IMR-90 (cell line): ENCODE measurements around the gene NALCN. TPM values are rescaled to one million over a fixed set of nuclear protein-coding genes. Genes with fewer than 3 reads are reported as not detected.

Experiments
- ATAC-seq: fragments of 200-7000 bp; cut with Tn5 transposase; 2 replicates; pipeline ENCODE4 v1.9.1; 2020; ENCODE audit warnings: low read depth, mild to moderate bottlenecking, moderate library complexity
- BruUV-seq: library from RNA; stranded (reverse); fragments of 400-500 nt; replicated peaks from 2 replicates; lab custom pipeline; 2021; lab: Mats Ljungman, UMichigan
- CTCF ChIA-PET: fragments of 300-600 bp; formaldehyde crosslinking; extraction: SDS; loops from one replicate; lab custom pipeline; 2021; ENCODE audit warnings: antibody characterized with exemption; lab: Yijun Ruan, JAX
- POLR2A ChIA-PET: fragments of 300-600 bp; sonication (Branson Sonifier 250); formaldehyde crosslinking; loops from one replicate; lab custom pipeline; 2022; ENCODE audit warnings: antibody characterized with exemption; ENCODE audit not compliant: unreplicated experiment; lab: Charles Lee
- DNase-seq: peaks from one replicate; pipeline ENCODE4 v3.0.0; 2013
- H2AFZ ChIP-seq: replicated peaks from 2 replicates; pipeline ENCODE3; 2013; ENCODE audit warnings: low read length, mild to moderate bottlenecking; ENCODE audit not compliant: poor library complexity
- H2AK5ac ChIP-seq: 2 replicates; pipeline ENCODE4 v1.6.1; 2013; ENCODE audit warnings: low read depth, low read length, inconsistent platforms
- H2AK9ac ChIP-seq: replicated peaks from 2 replicates; pipeline ENCODE3; 2013; ENCODE audit warnings: mild to moderate bottlenecking, low read depth, low read length, moderate library complexity; ENCODE audit not compliant: poor library complexity
- H2BK120ac ChIP-seq: 2 replicates; pipeline ENCODE4 v1.6.1; 2013; ENCODE audit warnings: low read depth, low read length, inconsistent platforms
- H2BK15ac ChIP-seq: 3 replicates; pipeline ENCODE4 v1.6.1; 2013; ENCODE audit warnings: low read depth, low read length, inconsistent platforms
- H2BK20ac ChIP-seq: 2 replicates; pipeline ENCODE4 v1.6.1; 2013; ENCODE audit warnings: low read depth, mild to moderate bottlenecking, inconsistent platforms, low read length, moderate library complexity
- H2BK5ac ChIP-seq: 2 replicates; pipeline ENCODE4 v1.6.1; 2013; ENCODE audit warnings: mild to moderate bottlenecking, low read depth, low read length, inconsistent platforms; ENCODE audit not compliant: poor library complexity, severe bottlenecking
- H3K14ac ChIP-seq: replicated peaks from 2 replicates; pipeline ENCODE4 v1.6.1; 2013; ENCODE audit warnings: low read depth, low read length, inconsistent platforms
- H3K18ac ChIP-seq: 2 replicates; pipeline ENCODE4 v1.6.1; 2013; ENCODE audit warnings: low read depth, low read length, control low read depth
- H3K23ac ChIP-seq: 2 replicates; pipeline ENCODE4 v1.6.1; 2013; ENCODE audit warnings: low read depth, low read length, inconsistent platforms
- H3K27ac ChIP-seq: 2 replicates; pipeline ENCODE4 v1.5.1; 2013; ENCODE audit warnings: mild to moderate bottlenecking, control low read depth, low read length; ENCODE audit not compliant: insufficient read depth
- H3K27me3 ChIP-seq: 2 replicates; pipeline ENCODE4 v1.6.1; 2013; ENCODE audit warnings: low read length; ENCODE audit not compliant: control insufficient read depth, insufficient read depth
- H3K36me3 ChIP-seq: 2 replicates; pipeline ENCODE4 v1.6.1; 2013; ENCODE audit warnings: low read length, mixed read lengths; ENCODE audit not compliant: control insufficient read depth, insufficient read depth
- H3K4ac ChIP-seq: 2 replicates; pipeline ENCODE4 v1.6.1; 2013; ENCODE audit warnings: low read depth, low read length, inconsistent platforms
- H3K4me1 ChIP-seq: 2 replicates; pipeline ENCODE4 v1.6.1; 2013; ENCODE audit warnings: low read length, mixed read lengths; ENCODE audit not compliant: control insufficient read depth, insufficient read depth
- H3K4me2 ChIP-seq: 2 replicates; pipeline ENCODE4 v1.6.1; 2013; ENCODE audit warnings: low read depth, mild to moderate bottlenecking, control low read depth, low read length, moderate library complexity
- H3K4me3 ChIP-seq: 2 replicates; pipeline ENCODE4 v1.5.1; 2013; ENCODE audit warnings: low read depth, mild to moderate bottlenecking, control low read depth, low read length, moderate library complexity; ENCODE audit not compliant: insufficient read depth
- H3K56ac ChIP-seq: 2 replicates; pipeline ENCODE4 v1.6.1; 2013; ENCODE audit warnings: low read length, inconsistent platforms; ENCODE audit not compliant: insufficient read depth; ENCODE audit errors: extremely low read depth
- H3K79me1 ChIP-seq, 2 experiments: 2 replicates each; pipeline ENCODE4 v1.6.1; 2013; ENCODE audit warnings: low read length in 2 of 2, inconsistent platforms in 1 of 2, low read depth in 1 of 2
- H3K9ac ChIP-seq: 2 replicates; pipeline ENCODE4 v1.6.1; 2013; ENCODE audit warnings: low read depth, low read length, control low read depth
- H3K9me1 ChIP-seq: 2 replicates; pipeline ENCODE4 v1.6.1; 2013; ENCODE audit warnings: low read length, inconsistent platforms; ENCODE audit not compliant: insufficient read depth
- H3K9me3 ChIP-seq: 2 replicates; pipeline ENCODE4 v1.6.1; 2013; ENCODE audit warnings: low read length; ENCODE audit not compliant: control insufficient read depth, insufficient read depth
- H4K20me1 ChIP-seq: 2 replicates; pipeline ENCODE4 v1.6.1; 2013; ENCODE audit warnings: low read length, inconsistent platforms; ENCODE audit not compliant: insufficient read depth
- H4K5ac ChIP-seq: 2 replicates; pipeline ENCODE4 v1.6.1; 2013; ENCODE audit warnings: mild to moderate bottlenecking, low read depth, low read length, control low read depth
- H4K8ac ChIP-seq, 2 experiments: 2 replicates each; pipeline ENCODE4 v1.6.1; 2013; ENCODE audit warnings: low read depth in 2 of 2, low read length in 2 of 2, control low read depth in 1 of 2, inconsistent platforms in 1 of 2
- H4K91ac ChIP-seq: 2 replicates; pipeline ENCODE4 v1.6.1; 2013; ENCODE audit warnings: low read depth, low read length, inconsistent platforms; ENCODE audit not compliant: insufficient read depth
- CEBPB ChIP-seq: IDR thresholded peaks from 2 replicates; pipeline ENCODE4 v1.6.1; 2012; ENCODE audit warnings: low read depth, low read length, improper control_type of control experiment
- CTCF ChIP-seq: conservative IDR thresholded peaks from 2 replicates; pipeline ENCODE4 v1.5.1; 2012; ENCODE audit warnings: mild to moderate bottlenecking, low read depth, low read length, improper control_type of control experiment
- MAZ ChIP-seq: IDR thresholded peaks from 2 replicates; pipeline ENCODE4 v1.6.1; 2012; ENCODE audit warnings: low read depth, mild to moderate bottlenecking, low read length, improper control_type of control experiment, moderate library complexity, borderline replicate concordance
- RAD21 ChIP-seq: IDR thresholded peaks from 2 replicates; pipeline ENCODE4 v1.6.1; 2012; ENCODE audit warnings: low read length, improper control_type of control experiment
- SMC3 ChIP-seq: fragments of 150-350 bp; IDR thresholded peaks from 2 replicates; pipeline ENCODE4 v1.6.1; 2016; ENCODE audit warnings: low read depth, mild to moderate bottlenecking, antibody characterized with exemption, low read length, moderate library complexity
- USF2 ChIP-seq: fragments of 150-350 bp; IDR thresholded peaks from 2 replicates; pipeline ENCODE4 v1.6.1; 2017; ENCODE audit warnings: mild to moderate bottlenecking, antibody characterized with exemption, low read length, low read depth
- WGBS, 2 experiments: methylation state at CpG; one replicate each; pipeline versions ENCODE4 v1.1.5 to v1.1.7; 2013; ENCODE audit warnings: missing lambda C conversion rate in 2 of 2; ENCODE audit not compliant: insufficient read length in 1 of 2; ENCODE audit errors: extremely low coverage in 2 of 2; 5-methylcytosine and 5-hydroxymethylcytosine counted together
- dilution Hi-C: fragments of 300-500 bp; cut with HindIII; formaldehyde crosslinking; loops from one replicate; pipeline ENCODE4 v1.14.3; 2018; ENCODE audit warnings: low sequenced_read_pairs; ENCODE audit not compliant: unreplicated experiment
- in situ Hi-C: fragments of 300-500 bp; cut with MboI; formaldehyde crosslinking; loops from 3 replicates; pipeline ENCODE4 v1.14.3; 2019; ENCODE audit warnings: low sequenced_read_pairs, inconsistent platforms, mixed read lengths
- intact Hi-C: fragments of 100-400 bp; cut with micrococcal nuclease; formaldehyde crosslinking; loops from 2 replicates; pipeline ENCODE4 v1.10.0; 2022
- polyA plus RNA-seq, 3 experiments: library from polyadenylated mRNA; depleted of rRNA; stranded (reverse); fragments of >200 nt; gene quantifications; 2 replicates each; pipeline ENCODE4 v1.2.3, GENCODE V29; 2012; ENCODE audit warnings: low replicate concordance in 1 of 3
- total RNA-seq: library from RNA; depleted of rRNA; stranded (reverse); fragments of >200 nt; gene quantifications from 2 replicates; pipeline ENCODE4 v1.2.3, GENCODE V29; 2012

The NALCN gene
- total and polyA plus RNA-seq, 2 of the 4 experiments (the other 2 are of a cell fraction) = 2.9 to 4.8 TPM

- H3K4ac ChIP-seq = no peak overlapping the region
- in situ Hi-C loops (loop anchor here (5.0 to 25.0 kb wide), 5 partner anchors 322 to 1412 kb away; no protein-coding TSS in a partner anchor), intact Hi-C loops (loop anchor here (1.0 to 10.0 kb wide), 5 partner anchors 157 to 1305 kb away; partner anchors contain the start of gene NALCN), dilution Hi-C loops (no loop called here)
- H3K56ac ChIP-seq = no peak overlapping the region
- H2BK120ac ChIP-seq = peak overlapping the region; percentile 12; the same call in 1 of the 2 replicates
- no peak overlapping the region for H4K8ac ChIP-seq
- H3K4me2 ChIP-seq = peak overlapping the region; percentile 17; the same call in 1 of the 2 replicates
- H3K4me3 ChIP-seq = no peak overlapping the region
- no peak overlapping the region for H2BK5ac ChIP-seq
- no peaks in the 10 kb centered on the region for H3K9me1 ChIP-seq
- BruUV-seq = no TSS peak
- no peaks in the 10 kb centered on the region for H3K36me3 ChIP-seq
- H2AFZ ChIP-seq = peak overlapping the region; percentile 35
- H3K79me1 ChIP-seq = no peaks in the 10 kb centered on the region
- H2AK5ac ChIP-seq = no peak overlapping the region
- ChIA-PET CTCF (interaction anchor here (0.8 to 1.8 kb wide), 3 partner anchors 15 to 608 kb away, joined by 3 to 6 read pairs (median 4); partner anchors contain the start of gene ITGBL1), POLR2A (no interaction called here)
- H3K23ac ChIP-seq = no peak overlapping the region
- ATAC-seq (peak; percentile 77), DNase-seq (peak; percentile 66)
- H3K18ac ChIP-seq = no peak overlapping the region
- TF ChIP-seq SMC3 = peak; percentile 64
- TF ChIP-seq MAZ = peak; percentile 47; the same call in 1 of the 2 replicates
- TF ChIP-seq RAD21 = peak; percentile 64
- peak; percentile 55 for TF ChIP-seq CTCF
- TF ChIP-seq CEBPB = peak; percentile 71
- no peak for TF ChIP-seq USF2
- H3K4me1 ChIP-seq = peaks cover 5% of the 10 kb centered on the region
- H3K27ac ChIP-seq = no peak overlapping the region
- H2AK9ac ChIP-seq = no peak overlapping the region
- H2BK15ac ChIP-seq = no peak overlapping the region
- no peaks in the 10 kb centered on the region for H3K27me3 ChIP-seq
- no peak overlapping the region for H3K9ac ChIP-seq
- no peak overlapping the region for H4K5ac ChIP-seq
- H2BK20ac ChIP-seq = peak overlapping the region; percentile 6; the same call in 1 of the 2 replicates
- no peak overlapping the region for H3K14ac ChIP-seq
- WGBS, 2 experiments = no CpG with 5 or more reads among the region's 9 CpGs
- H3K9me3 ChIP-seq = no peaks in the 10 kb centered on the region
- no peak overlapping the region for H4K91ac ChIP-seq
- H4K20me1 ChIP-seq = no peaks in the 10 kb centered on the region
Observed at GRCh38 chr13:101149735-101150384, 266.4 kb downstream of the NALCN start.
